ENCODE data around the gene LIMK2. TPM values are rescaled to one million over a fixed set of nuclear protein-coding genes. Genes with fewer than 3 reads are reported as not detected.
"Not testable (repeated sequence)": the region's sequence is repeated elsewhere in the genome, so short reads cannot be mapped to it uniquely, and the experiment has no call there.

Gene LIMK2
- total RNA-seq, 1 experiment from 2014 or later: 42.5 TPM

DNA sequence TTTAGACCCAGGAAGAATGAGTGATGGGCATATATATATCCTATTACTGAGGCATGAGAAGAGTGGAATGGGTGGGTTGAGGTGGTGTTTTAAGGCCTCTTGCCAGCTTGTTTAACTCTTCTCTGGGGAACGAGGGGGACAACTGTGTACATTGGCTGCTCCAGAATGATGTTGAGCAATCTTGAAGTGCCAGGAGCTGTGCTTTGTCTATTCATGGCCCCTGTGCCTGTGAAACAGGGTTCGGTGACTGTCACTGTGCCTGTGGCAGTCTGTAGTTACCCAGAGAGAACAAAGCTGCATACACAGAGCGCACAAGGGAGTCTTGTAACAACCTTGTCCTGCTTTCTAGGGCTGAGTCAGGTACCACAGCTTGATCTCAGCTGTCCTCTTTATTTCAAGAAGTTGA is 11.7 kb downstream of the LIMK2 start:
- Histone ChIP-seq H3K4me3 (no peak overlapping the region), H4K20me1 (ENCODE audit: insufficient read depth) (no peaks in the 10 kb centered on the region), H3K9me3 (ENCODE audit: insufficient read depth, low read depth) (no peaks in the 10 kb centered on the region), H3K36me3 (ENCODE audit: low read depth) (no peaks in the 10 kb centered on the region), H3K4me2 (no peak overlapping the region), H2AFZ (no peak overlapping the region), H3K27ac (no peak overlapping the region), H3K79me2 (ENCODE audit: low read depth) (no peaks in the 10 kb centered on the region), H3K4me1 (replicated peaks; ENCODE audit: insufficient read depth) (no peaks in the 10 kb centered on the region), H3K27me3 (ENCODE audit: insufficient read depth, low read depth) (no peaks in the 10 kb centered on the region), H3K9me2 (ENCODE audit: insufficient read depth) (no peaks in the 10 kb centered on the region), H3F3A (ENCODE audit: insufficient read depth, low read depth) (no peaks in the 10 kb centered on the region)
- intact Hi-C loops (cut with micrococcal nuclease; ENCODE audit: unreplicated experiment): no loop called here
- DNase-seq: no peak
- POLR2A ChIA-PET (ENCODE audit: unreplicated experiment): interaction anchor here (0.6 kb wide), 1 partner anchor 66 kb away, joined by 4 read pairs; no protein-coding TSS in a partner anchor
- CTCF ChIA-PET: no interaction called here
- TF ChIP-seq, protein P1, sequence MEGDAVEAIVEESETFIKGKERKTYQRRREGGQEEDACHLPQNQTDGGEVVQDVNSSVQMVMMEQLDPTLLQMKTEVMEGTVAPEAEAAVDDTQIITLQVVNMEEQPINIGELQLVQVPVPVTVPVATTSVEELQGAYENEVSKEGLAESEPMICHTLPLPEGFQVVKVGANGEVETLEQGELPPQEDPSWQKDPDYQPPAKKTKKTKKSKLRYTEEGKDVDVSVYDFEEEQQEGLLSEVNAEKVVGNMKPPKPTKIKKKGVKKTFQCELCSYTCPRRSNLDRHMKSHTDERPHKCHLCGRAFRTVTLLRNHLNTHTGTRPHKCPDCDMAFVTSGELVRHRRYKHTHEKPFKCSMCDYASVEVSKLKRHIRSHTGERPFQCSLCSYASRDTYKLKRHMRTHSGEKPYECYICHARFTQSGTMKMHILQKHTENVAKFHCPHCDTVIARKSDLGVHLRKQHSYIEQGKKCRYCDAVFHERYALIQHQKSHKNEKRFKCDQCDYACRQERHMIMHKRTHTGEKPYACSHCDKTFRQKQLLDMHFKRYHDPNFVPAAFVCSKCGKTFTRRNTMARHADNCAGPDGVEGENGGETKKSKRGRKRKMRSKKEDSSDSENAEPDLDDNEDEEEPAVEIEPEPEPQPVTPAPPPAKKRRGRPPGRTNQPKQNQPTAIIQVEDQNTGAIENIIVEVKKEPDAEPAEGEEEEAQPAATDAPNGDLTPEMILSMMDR (conservative IDR thresholded peaks at IDR 0.05): no peak
- no peak for TF ChIP-seq EZH2 (IDR thresholded peaks at IDR 0.05; ENCODE audit: low read depth)
- BruUV-seq (replicated peaks): no TSS peak

DNA sequence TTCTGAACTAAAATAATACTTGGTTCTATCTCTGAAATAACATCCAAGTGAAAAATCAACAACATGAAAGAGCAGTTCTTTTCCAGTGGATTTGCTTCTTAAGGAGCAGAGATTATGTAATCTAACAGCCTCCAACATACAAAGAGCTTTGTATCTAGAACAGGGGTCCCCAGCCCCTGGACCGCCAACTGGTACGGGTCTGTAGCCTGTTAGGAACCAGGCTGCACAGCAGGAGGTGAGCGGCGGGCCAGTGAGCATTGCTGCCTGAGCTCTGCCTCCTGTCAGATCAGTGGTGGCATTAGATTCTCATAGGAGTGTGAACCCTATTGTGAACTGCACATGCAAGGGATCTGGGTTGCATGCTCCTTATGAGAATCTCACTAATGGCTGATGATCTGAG is 12.6 kb downstream of the LIMK2 start:
- H3K79me2 ChIP-seq (ENCODE audit: low read depth); H3K9me3 ChIP-seq (ENCODE audit: insufficient read depth, low read depth); H3K4me3 ChIP-seq; intact Hi-C loops (cut with micrococcal nuclease; ENCODE audit: unreplicated experiment); H3K36me3 ChIP-seq (ENCODE audit: low read depth); H3K9me2 ChIP-seq (ENCODE audit: insufficient read depth); H4K20me1 ChIP-seq (ENCODE audit: insufficient read depth); BruUV-seq (replicated peaks); H2AFZ ChIP-seq; H3K4me2 ChIP-seq; H3F3A ChIP-seq (ENCODE audit: insufficient read depth, low read depth); H3K27me3 ChIP-seq (ENCODE audit: insufficient read depth, low read depth); DNase-seq; POLR2A ChIA-PET (ENCODE audit: unreplicated experiment); CTCF ChIA-PET; H3K27ac ChIP-seq; H3K4me1 ChIP-seq (replicated peaks; ENCODE audit: insufficient read depth): not testable (repeated sequence)

GRCh38 chr22:31227186-31227585 is 15.1 kb downstream of the LIMK2 start:
- DNase-seq: no peak
- no peak overlapping the region for H2AFZ ChIP-seq
- ChIA-PET POLR2A (ENCODE audit: unreplicated experiment) (interaction anchor here (0.7 kb wide), 1 partner anchor 276 kb away, joined by 6 read pairs; no protein-coding TSS in a partner anchor), CTCF (no interaction called here)
- no peak overlapping the region for H3K27ac ChIP-seq
- H3K79me2 ChIP-seq (ENCODE audit: low read depth): no peaks in the 10 kb centered on the region
- H3K4me3 ChIP-seq: no peak overlapping the region
- H3K9me2 ChIP-seq (ENCODE audit: insufficient read depth): no peaks in the 10 kb centered on the region
- H3K36me3 ChIP-seq (ENCODE audit: low read depth): no peaks in the 10 kb centered on the region
- peaks cover 8% of the 10 kb centered on the region; the same call in 1 of the 2 replicates for H3F3A ChIP-seq (ENCODE audit: insufficient read depth, low read depth)
- no peaks in the 10 kb centered on the region for H3K9me3 ChIP-seq (ENCODE audit: insufficient read depth, low read depth)
- no TSS peak for BruUV-seq (replicated peaks)
- peaks cover 6% of the 10 kb centered on the region for H3K4me1 ChIP-seq (replicated peaks; ENCODE audit: insufficient read depth)
- no peak for TF ChIP-seq EZH2 (IDR thresholded peaks at IDR 0.05; ENCODE audit: low read depth)
- TF ChIP-seq, protein P1 (conservative IDR thresholded peaks at IDR 0.05): no peak
- H3K27me3 ChIP-seq (ENCODE audit: insufficient read depth, low read depth): no peaks in the 10 kb centered on the region
- intact Hi-C loops (cut with micrococcal nuclease; ENCODE audit: unreplicated experiment): no loop called here
- H3K4me2 ChIP-seq: no peak overlapping the region
- H4K20me1 ChIP-seq (ENCODE audit: insufficient read depth): no peaks in the 10 kb centered on the region
